ENCODE measurements around the gene KCTD15. TPM values are rescaled to one million over a fixed set of nuclear protein-coding genes. Genes with fewer than 3 reads are reported as not detected.

KCTD15 gene
- total and polyA plus RNA-seq, 2 of the 4 experiments (the other 2 are of a cell fraction), result 16.3 to 19.6 TPM

DNA sequence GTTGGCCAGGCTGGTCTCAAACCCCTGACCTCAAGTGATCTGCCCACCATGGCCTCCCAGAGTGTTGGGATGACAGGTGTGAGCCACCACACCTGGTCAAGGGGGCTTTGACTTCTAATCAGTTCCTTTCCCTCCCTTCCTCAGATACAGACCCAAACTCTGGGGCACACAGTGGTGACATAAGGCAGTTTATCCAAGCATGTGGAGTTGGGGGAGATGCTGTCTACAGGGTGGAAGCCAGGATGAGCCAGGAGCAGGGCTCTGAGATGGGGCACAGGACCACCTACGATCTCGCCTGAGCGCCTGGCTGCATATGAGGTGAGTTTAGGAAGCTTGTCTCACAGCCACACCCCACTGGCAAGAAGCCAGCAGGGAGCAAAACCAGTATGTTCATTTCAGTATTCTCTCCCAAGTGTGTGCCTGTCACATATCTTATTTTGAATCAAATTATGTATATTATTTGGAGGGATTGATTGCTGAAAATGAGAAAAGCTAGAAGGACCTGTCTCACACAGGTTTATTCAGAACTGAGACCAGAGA is 67.7 kb downstream of the KCTD15 start:
- intact Hi-C loops (cut with micrococcal nuclease), result no loop called here
- Histone ChIP-seq H4K91ac (ENCODE audit: insufficient read depth, low read depth, low read length) (no peak overlapping the region), H2BK5ac (ENCODE audit: low read depth, low read length, poor library complexity, severe bottlenecking) (no peak overlapping the region), H3K4me2 (ENCODE audit: low read depth, low read length) (no peak overlapping the region), H4K20me1 (ENCODE audit: insufficient read depth, low read length) (no peaks in the 10 kb centered on the region), H3K9ac (ENCODE audit: low read depth, low read length) (no peak overlapping the region), H3K9me1 (ENCODE audit: insufficient read depth, low read length) (no peaks in the 10 kb centered on the region), H4K8ac (ENCODE audit: low read depth in 2 of 2, low read length in 2 of 2) (no peak overlapping the region), H3K23ac (ENCODE audit: low read depth, low read length) (no peak overlapping the region), H3K56ac (ENCODE audit: extremely low read depth, insufficient read depth, low read length) (no peak overlapping the region), H3K36me3 (ENCODE audit: control insufficient read depth, insufficient read depth, low read length) (no peaks in the 10 kb centered on the region), H2AFZ (replicated peaks; ENCODE audit: low read length, poor library complexity) (no peak overlapping the region), H2BK20ac (ENCODE audit: low read depth, low read length) (no peak overlapping the region), H2BK120ac (ENCODE audit: low read depth, low read length) (no peak overlapping the region), H3K9me3 (ENCODE audit: control insufficient read depth, insufficient read depth, low read length) (no peaks in the 10 kb centered on the region), H3K27me3 (ENCODE audit: control insufficient read depth, insufficient read depth, low read length) (peaks cover 12% of the 10 kb centered on the region), H3K27ac (ENCODE audit: insufficient read depth, low read length) (no peak overlapping the region), H3K4me3 (ENCODE audit: insufficient read depth, low read depth, low read length) (no peak overlapping the region), H4K5ac (ENCODE audit: low read depth, low read length) (no peak overlapping the region), H3K79me1 (ENCODE audit: low read depth in 1 of 2, low read length in 2 of 2) (no peaks in the 10 kb centered on the region), H2BK15ac (ENCODE audit: low read depth, low read length) (no peak overlapping the region), H2AK9ac (replicated peaks; ENCODE audit: low read depth, low read length, poor library complexity) (no peak overlapping the region), H3K4me1 (ENCODE audit: control insufficient read depth, insufficient read depth, low read length) (no peaks in the 10 kb centered on the region), H3K4ac (ENCODE audit: low read depth, low read length) (no peak overlapping the region), H3K14ac (replicated peaks; ENCODE audit: low read depth, low read length) (no peak overlapping the region), H3K18ac (ENCODE audit: low read depth, low read length) (no peak overlapping the region), H2AK5ac (ENCODE audit: low read depth, low read length) (no peak overlapping the region)
- no CpG with 5 or more reads among the region's 3 CpGs for WGBS, 2 experiments (ENCODE audit: extremely low coverage in 2 of 2, insufficient read length in 1 of 2)
- ChIA-PET CTCF (no interaction called here), POLR2A (ENCODE audit: unreplicated experiment) (no interaction called here)
- dilution Hi-C loops (cut with HindIII; ENCODE audit: low sequenced_read_pairs, unreplicated experiment), result no loop called here
- BruUV-seq (replicated peaks), result no TSS peak
- in situ Hi-C loops (cut with MboI; ENCODE audit: low sequenced_read_pairs), result no loop called here
- DNase-seq, result no peak
- TF ChIP-seq SMC3 (IDR thresholded peaks at IDR 0.05; ENCODE audit: low read depth, low read length) (no peak), RAD21 (IDR thresholded peaks at IDR 0.05; ENCODE audit: low read length) (no peak), MAZ (IDR thresholded peaks at IDR 0.05; ENCODE audit: borderline replicate concordance, low read depth, low read length) (no peak), MXI1 (IDR thresholded peaks at IDR 0.05; ENCODE audit: borderline replicate concordance, low read depth, low read length) (no peak), CHD1 (IDR thresholded peaks at IDR 0.05; ENCODE audit: low read depth, low read length) (no peak)
- TF ChIP-seq, protein P1, sequence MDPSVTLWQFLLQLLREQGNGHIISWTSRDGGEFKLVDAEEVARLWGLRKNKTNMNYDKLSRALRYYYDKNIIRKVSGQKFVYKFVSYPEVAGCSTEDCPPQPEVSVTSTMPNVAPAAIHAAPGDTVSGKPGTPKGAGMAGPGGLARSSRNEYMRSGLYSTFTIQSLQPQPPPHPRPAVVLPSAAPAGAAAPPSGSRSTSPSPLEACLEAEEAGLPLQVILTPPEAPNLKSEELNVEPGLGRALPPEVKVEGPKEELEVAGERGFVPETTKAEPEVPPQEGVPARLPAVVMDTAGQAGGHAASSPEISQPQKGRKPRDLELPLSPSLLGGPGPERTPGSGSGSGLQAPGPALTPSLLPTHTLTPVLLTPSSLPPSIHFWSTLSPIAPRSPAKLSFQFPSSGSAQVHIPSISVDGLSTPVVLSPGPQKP (IDR thresholded peaks at IDR 0.05; ENCODE audit: borderline replicate concordance, low read depth, low read length), result no peak
- TF ChIP-seq, protein P2, sequence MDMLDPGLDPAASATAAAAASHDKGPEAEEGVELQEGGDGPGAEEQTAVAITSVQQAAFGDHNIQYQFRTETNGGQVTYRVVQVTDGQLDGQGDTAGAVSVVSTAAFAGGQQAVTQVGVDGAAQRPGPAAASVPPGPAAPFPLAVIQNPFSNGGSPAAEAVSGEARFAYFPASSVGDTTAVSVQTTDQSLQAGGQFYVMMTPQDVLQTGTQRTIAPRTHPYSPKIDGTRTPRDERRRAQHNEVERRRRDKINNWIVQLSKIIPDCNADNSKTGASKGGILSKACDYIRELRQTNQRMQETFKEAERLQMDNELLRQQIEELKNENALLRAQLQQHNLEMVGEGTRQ (IDR thresholded peaks at IDR 0.05; ENCODE audit: low read depth, low read length), result no peak
- no peak for ATAC-seq (ENCODE audit: low read depth)

All from IMR-90 (cell line).